HepG2 (cell line): ENCODE results near the gene MTX1. TPM values are rescaled to one million over a fixed set of nuclear protein-coding genes. Genes with fewer than 3 reads are reported as not detected.

ENCODE experiments used
- ARNT ChIP-seq: fragments of 450-650 bp; IDR thresholded peaks from 2 replicates; pipeline ENCODE4 v1.6.1; 2017
- BORCS8-MEF2B ChIP-seq: sonication (generic); formaldehyde crosslinking; IDR thresholded peaks from 2 replicates; pipeline ENCODE4 v1.8.0; 2022; ENCODE audit warnings: mild to moderate bottlenecking, missing genetic modification reagents
- BRD4 ChIP-seq: sonication (generic); formaldehyde crosslinking; IDR thresholded peaks from 2 replicates; pipeline ENCODE4 v1.4.0; 2020; ENCODE audit warnings: missing genetic modification reagents
- CBX5 ChIP-seq: sonication (generic); formaldehyde crosslinking; IDR thresholded peaks from 2 replicates; pipeline ENCODE4 v1.4.0; 2020; ENCODE audit warnings: missing genetic modification reagents, borderline replicate concordance
- CEBPG ChIP-seq: IDR thresholded peaks from 2 replicates; pipeline ENCODE4 v1.6.1; 2016
- CREM ChIP-seq, 2 experiments: sonication (generic) in 1 of 2; formaldehyde crosslinking in 1 of 2; IDR thresholded peaks; 2 replicates each; pipeline versions ENCODE4 v1.4.0 to v1.6.1; 2016 to 2020; ENCODE audit warnings: antibody characterized with exemption in 1 of 2, mild to moderate bottlenecking in 1 of 2, missing genetic modification reagents in 1 of 2
- ELF4 ChIP-seq: sonication (generic); formaldehyde crosslinking; IDR thresholded peaks from 2 replicates; pipeline ENCODE4 v1.5.0; 2020; ENCODE audit warnings: missing genetic modification reagents, mild to moderate bottlenecking, moderate library complexity, borderline replicate concordance
- HNF4G ChIP-seq, 2 experiments: sonication (generic) in 1 of 2; formaldehyde crosslinking in 1 of 2; IDR thresholded peaks; 2 replicates each; pipeline versions ENCODE4 v1.4.0 to v1.6.1; 2011 to 2020; ENCODE audit warnings: borderline replicate concordance in 2 of 2, low read depth in 2 of 2, mild to moderate bottlenecking in 2 of 2, low read length in 1 of 2, missing genetic modification reagents in 1 of 2, moderate library complexity in 1 of 2
- KDM5B ChIP-seq: sonication (generic); formaldehyde crosslinking; IDR thresholded peaks from 2 replicates; pipeline ENCODE4 v1.4.0; 2020; ENCODE audit warnings: missing genetic modification reagents, mild to moderate bottlenecking, borderline replicate concordance
- KLF9 ChIP-seq: IDR thresholded peaks from 2 replicates; pipeline ENCODE4 v1.6.1; 2016; ENCODE audit warnings: low read depth
- NCOR1 ChIP-seq: fragments of 200-600 bp; sonication (generic); IDR thresholded peaks from 2 replicates; pipeline ENCODE4 v1.7.0; 2017; ENCODE audit warnings: antibody characterized with exemption, low read length, borderline replicate concordance
- NR2C2 ChIP-seq: sonication (generic); formaldehyde crosslinking; IDR thresholded peaks from 2 replicates; pipeline ENCODE4 v1.4.0; 2020; ENCODE audit warnings: missing genetic modification reagents, mild to moderate bottlenecking, moderate library complexity, borderline replicate concordance
- RFX5 ChIP-seq: IDR thresholded peaks from 2 replicates; pipeline ENCODE4 v1.6.1; 2011; ENCODE audit warnings: low read depth, low read length, improper control_type of control experiment
- SAP130 ChIP-seq: IDR thresholded peaks from 2 replicates; pipeline ENCODE4 v1.6.1; 2016; ENCODE audit warnings: low read depth
- SP140L ChIP-seq: sonication (generic); formaldehyde crosslinking; IDR thresholded peaks from 2 replicates; pipeline ENCODE4 v1.4.0; 2020; ENCODE audit warnings: missing genetic modification reagents, borderline replicate concordance
- ZNF138 ChIP-seq: sonication (generic); formaldehyde crosslinking; IDR thresholded peaks from 2 replicates; pipeline ENCODE4 v1.5.0; 2020; ENCODE audit warnings: mild to moderate bottlenecking, low read depth, missing genetic modification reagents
- ZNF234 ChIP-seq: sonication (generic); formaldehyde crosslinking; conservative IDR thresholded peaks from 2 replicates; pipeline ENCODE4 v1.5.1; 2020; ENCODE audit warnings: mild to moderate bottlenecking, missing genetic modification reagents
- ZNF256 ChIP-seq: sonication (generic); formaldehyde crosslinking; conservative IDR thresholded peaks from 2 replicates; pipeline ENCODE4 v1.4.0; 2020; ENCODE audit warnings: missing genetic modification reagents
- ZNF317 ChIP-seq: sonication (generic); formaldehyde crosslinking; IDR thresholded peaks from 2 replicates; pipeline ENCODE4 v1.5.0; 2020; ENCODE audit warnings: mild to moderate bottlenecking, missing genetic modification reagents
- polyA plus RNA-seq, 8 experiments: library from polyadenylated mRNA; depleted of rRNA in 3 of 8; stranded (reverse) in 7 of 8; unstranded in 1 of 8; fragments of >200 nt; fragmentation: Illumina TruSeq in 4 of 8; extraction: Trizol in 4 of 8; gene quantifications; 2 replicates each; pipeline versions ENCODE4 v1.2.1 to v1.2.3, GENCODE V29; 2011 to 2016; ENCODE audit warnings: low read depth in 4 of 8, missing spikeins in 1 of 8, mixed read lengths in 1 of 8; ENCODE audit not compliant: insufficient read depth in 1 of 8
- total RNA-seq, 5 experiments: library from RNA; depleted of rRNA; stranded (reverse); fragments of >200 nt; fragmentation: Illumina TruSeq; extraction: Trizol; gene quantifications; 2 replicates each; pipeline ENCODE4 v1.2.3, GENCODE V29; 2016; ENCODE audit warnings: low read depth in 1 of 5
- TF ChIP-seq, protein P1 (sequence below): IDR thresholded peaks from 2 replicates; pipeline ENCODE4 v1.6.1; 2016; ENCODE audit warnings: mild to moderate bottlenecking, missing biosample characterization, missing genetic modification reagents
- TF ChIP-seq, protein P2 (sequence below): sonication (generic); formaldehyde crosslinking; IDR thresholded peaks from 2 replicates; pipeline ENCODE4 v1.5.1; 2020; ENCODE audit warnings: missing genetic modification reagents, mild to moderate bottlenecking, borderline replicate concordance
- TF ChIP-seq, protein P3 (sequence below): sonication (generic); formaldehyde crosslinking; IDR thresholded peaks from 2 replicates; pipeline ENCODE4 v1.4.0; 2020; ENCODE audit warnings: missing genetic modification reagents
- TF ChIP-seq, protein P4 (sequence below): sonication (generic); formaldehyde crosslinking; IDR thresholded peaks from 2 replicates; pipeline ENCODE4 v1.4.0; 2020; ENCODE audit warnings: missing genetic modification reagents

MTX1 gene
- total and polyA plus RNA-seq, 2 of the 13 experiments (the other 11 are each of a cell fraction or from before 2014, with no cell fraction given): 64.5 to 72.6 TPM

DNA sequence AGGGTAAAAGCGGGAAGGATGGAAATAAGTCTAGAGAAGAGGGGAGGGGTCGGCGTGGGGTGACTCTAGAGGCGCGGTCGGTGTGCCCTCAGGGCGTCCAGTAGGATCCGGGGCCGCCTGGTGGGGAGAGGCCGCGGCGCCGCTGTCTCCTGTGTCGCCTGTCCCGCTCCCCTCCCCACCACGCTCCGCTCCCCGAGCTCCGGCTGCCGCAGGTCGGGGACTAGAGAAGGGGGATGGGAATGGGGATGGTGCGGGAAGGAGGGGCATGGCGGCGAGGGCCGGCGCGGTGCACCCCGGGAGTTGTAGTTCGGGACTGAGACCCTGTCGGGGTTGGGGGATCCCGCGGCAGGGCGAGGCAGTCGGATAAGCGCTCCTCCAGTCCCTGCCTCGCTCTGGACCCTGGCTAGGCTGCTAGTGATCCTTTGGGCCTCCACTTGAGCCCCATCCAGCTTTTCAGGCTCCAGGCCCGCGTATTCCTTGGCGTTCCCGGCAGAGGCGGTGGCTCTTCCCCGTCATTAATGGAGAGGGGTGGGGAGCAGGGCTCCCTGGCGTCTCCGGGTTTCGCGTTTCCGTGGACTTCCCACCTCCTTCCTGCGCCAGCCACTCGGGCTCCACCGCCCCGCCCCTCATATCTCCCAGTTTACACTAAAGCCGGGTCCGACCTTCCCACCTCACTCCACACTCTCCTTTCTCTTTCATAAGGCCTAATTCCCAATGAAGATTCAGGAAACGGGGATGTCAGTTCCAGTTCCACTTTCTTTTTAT, 46.9 kb downstream of the MTX1 start, which contains the start of gene ENTREP3 (continued):
- TF ChIP-seq KLF9 (CRISPR knock-in tag) (no peak), CREM (IDR thresholded peaks at IDR 0.05) (peak; percentile 57; the same call in 1 of the 2 replicates), CREM (CRISPR knock-in tag; IDR thresholded peaks at IDR 0.05) (no peak), ARNT (no peak), CEBPG (CRISPR knock-in tag) (no peak), HNF4G (IDR thresholded peaks at IDR 0.05; ENCODE audit: borderline replicate concordance, low read depth, low read length) (no peak), HNF4G (CRISPR knock-in tag; IDR thresholded peaks at IDR 0.05; ENCODE audit: borderline replicate concordance, low read depth) (no peak), ZNF138 (CRISPR knock-in tag) (no peak), ZNF234 (CRISPR knock-in tag) (no peak), ZNF317 (CRISPR knock-in tag) (no peak), ZNF256 (CRISPR knock-in tag) (no peak), SP140L (CRISPR knock-in tag) (no peak), BRD4 (CRISPR knock-in tag) (peak; percentile 81), SAP130 (CRISPR knock-in tag) (peak; percentile 87), NR2C2 (peak; percentile 66; the same call in 1 of the 2 replicates), RFX5 (no peak), BORCS8-MEF2B (0 out of 2 replicates have a peak, but pooled peaks have one; percentile 18), CBX5 (CRISPR knock-in tag) (0 out of 2 replicates have a peak, but pooled peaks have one; percentile 39), KDM5B (CRISPR knock-in tag) (peak; percentile 46), NCOR1 (no peak), ELF4 (CRISPR knock-in tag) (no peak)
- TF ChIP-seq, protein P1, sequence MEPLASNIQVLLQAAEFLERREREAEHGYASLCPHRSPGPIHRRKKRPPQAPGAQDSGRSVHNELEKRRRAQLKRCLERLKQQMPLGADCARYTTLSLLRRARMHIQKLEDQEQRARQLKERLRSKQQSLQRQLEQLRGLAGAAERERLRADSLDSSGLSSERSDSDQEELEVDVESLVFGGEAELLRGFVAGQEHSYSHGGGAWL (CRISPR knock-in tag): peak; percentile 33; the same call in 1 of the 2 replicates
- TF ChIP-seq, protein P2, sequence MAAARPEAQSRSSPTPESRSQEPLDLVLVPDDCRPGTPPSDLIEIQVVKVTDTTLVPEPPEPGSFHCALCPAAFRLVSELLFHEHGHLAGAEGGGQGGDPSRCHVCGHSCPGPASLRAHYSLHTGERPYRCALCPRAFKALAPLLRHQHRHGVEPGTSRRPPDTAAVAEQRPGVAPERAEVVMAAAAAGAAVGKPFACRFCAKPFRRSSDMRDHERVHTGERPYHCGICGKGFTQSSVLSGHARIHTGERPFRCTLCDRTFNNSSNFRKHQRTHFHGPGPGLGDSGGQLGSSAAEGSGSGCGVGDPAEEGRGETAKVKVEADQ (CRISPR knock-in tag): peak; percentile 58; the same call in 1 of the 2 replicates
- TF ChIP-seq, protein P3, sequence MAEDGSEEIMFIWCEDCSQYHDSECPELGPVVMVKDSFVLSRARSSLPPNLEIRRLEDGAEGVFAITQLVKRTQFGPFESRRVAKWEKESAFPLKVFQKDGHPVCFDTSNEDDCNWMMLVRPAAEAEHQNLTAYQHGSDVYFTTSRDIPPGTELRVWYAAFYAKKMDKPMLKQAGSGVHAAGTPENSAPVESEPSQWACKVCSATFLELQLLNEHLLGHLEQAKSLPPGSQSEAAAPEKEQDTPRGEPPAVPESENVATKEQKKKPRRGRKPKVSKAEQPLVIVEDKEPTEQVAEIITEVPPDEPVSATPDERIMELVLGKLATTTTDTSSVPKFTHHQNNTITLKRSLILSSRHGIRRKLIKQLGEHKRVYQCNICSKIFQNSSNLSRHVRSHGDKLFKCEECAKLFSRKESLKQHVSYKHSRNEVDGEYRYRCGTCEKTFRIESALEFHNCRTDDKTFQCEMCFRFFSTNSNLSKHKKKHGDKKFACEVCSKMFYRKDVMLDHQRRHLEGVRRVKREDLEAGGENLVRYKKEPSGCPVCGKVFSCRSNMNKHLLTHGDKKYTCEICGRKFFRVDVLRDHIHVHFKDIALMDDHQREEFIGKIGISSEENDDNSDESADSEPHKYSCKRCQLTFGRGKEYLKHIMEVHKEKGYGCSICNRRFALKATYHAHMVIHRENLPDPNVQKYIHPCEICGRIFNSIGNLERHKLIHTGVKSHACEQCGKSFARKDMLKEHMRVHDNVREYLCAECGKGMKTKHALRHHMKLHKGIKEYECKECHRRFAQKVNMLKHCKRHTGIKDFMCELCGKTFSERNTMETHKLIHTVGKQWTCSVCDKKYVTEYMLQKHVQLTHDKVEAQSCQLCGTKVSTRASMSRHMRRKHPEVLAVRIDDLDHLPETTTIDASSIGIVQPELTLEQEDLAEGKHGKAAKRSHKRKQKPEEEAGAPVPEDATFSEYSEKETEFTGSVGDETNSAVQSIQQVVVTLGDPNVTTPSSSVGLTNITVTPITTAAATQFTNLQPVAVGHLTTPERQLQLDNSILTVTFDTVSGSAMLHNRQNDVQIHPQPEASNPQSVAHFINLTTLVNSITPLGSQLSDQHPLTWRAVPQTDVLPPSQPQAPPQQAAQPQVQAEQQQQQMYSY: peak; percentile 61; the same call in 1 of the 2 replicates
- TF ChIP-seq, protein P4, sequence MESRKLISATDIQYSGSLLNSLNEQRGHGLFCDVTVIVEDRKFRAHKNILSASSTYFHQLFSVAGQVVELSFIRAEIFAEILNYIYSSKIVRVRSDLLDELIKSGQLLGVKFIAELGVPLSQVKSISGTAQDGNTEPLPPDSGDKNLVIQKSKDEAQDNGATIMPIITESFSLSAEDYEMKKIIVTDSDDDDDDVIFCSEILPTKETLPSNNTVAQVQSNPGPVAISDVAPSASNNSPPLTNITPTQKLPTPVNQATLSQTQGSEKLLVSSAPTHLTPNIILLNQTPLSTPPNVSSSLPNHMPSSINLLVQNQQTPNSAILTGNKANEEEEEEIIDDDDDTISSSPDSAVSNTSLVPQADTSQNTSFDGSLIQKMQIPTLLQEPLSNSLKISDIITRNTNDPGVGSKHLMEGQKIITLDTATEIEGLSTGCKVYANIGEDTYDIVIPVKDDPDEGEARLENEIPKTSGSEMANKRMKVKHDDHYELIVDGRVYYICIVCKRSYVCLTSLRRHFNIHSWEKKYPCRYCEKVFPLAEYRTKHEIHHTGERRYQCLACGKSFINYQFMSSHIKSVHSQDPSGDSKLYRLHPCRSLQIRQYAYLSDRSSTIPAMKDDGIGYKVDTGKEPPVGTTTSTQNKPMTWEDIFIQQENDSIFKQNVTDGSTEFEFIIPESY (CRISPR knock-in tag): peak; percentile 24; the same call in 1 of the 2 replicates
